Effector memory CD8-positive, alpha-beta T cell (primary cell): Measurements from ENCODE around the gene TPR.

Experiments
- ATAC-seq: fragments of 150-1000 bp; cut with Tn5 transposase; replicated peaks from 2 replicates; pipeline ENCODE4 v1.10.0; 2021; ENCODE audit warnings: mild to moderate bottlenecking, moderate library complexity
- DNase-seq, 3 experiments: peaks; one replicate each; pipeline ENCODE4 v3.0.0; 2021
- H3K27ac Mint-ChIP-seq, 2 donors: one replicate each; pipeline ENCODE4 v1.8.0; 2022; ENCODE audit warnings: mild to moderate bottlenecking in 2 of 2, mixed read lengths in 2 of 2, moderate library complexity in 2 of 2
- H3K27me3 Mint-ChIP-seq, 2 donors: one replicate each; pipeline ENCODE4 v1.8.0; 2022; ENCODE audit warnings: mixed read lengths in 2 of 2
- H3K36me3 Mint-ChIP-seq: one replicate; pipeline ENCODE4 v1.8.0; 2022; ENCODE audit warnings: mild to moderate bottlenecking, moderate library complexity, mixed read lengths; ENCODE audit not compliant: insufficient read depth
- H3K4me1 Mint-ChIP-seq, 2 donors: one replicate each; pipeline ENCODE4 v1.8.0; 2022; ENCODE audit warnings: low read depth in 2 of 2, mixed read lengths in 2 of 2
- H3K4me3 Mint-ChIP-seq, 2 donors: one replicate each; pipeline ENCODE4 v1.8.0; 2022; ENCODE audit warnings: mild to moderate bottlenecking in 2 of 2, mixed read lengths in 2 of 2, moderate library complexity in 2 of 2
- H3K9me3 Mint-ChIP-seq, 2 donors: one replicate each; pipeline ENCODE4 v1.8.0; 2022; ENCODE audit warnings: mixed read lengths in 2 of 2

TPR gene

GRCh38 chr1:186310307-186310706 is 64.7 kb downstream of the TPR start:
- no peak overlapping the region for H3K27ac Mint-ChIP-seq

DNA sequence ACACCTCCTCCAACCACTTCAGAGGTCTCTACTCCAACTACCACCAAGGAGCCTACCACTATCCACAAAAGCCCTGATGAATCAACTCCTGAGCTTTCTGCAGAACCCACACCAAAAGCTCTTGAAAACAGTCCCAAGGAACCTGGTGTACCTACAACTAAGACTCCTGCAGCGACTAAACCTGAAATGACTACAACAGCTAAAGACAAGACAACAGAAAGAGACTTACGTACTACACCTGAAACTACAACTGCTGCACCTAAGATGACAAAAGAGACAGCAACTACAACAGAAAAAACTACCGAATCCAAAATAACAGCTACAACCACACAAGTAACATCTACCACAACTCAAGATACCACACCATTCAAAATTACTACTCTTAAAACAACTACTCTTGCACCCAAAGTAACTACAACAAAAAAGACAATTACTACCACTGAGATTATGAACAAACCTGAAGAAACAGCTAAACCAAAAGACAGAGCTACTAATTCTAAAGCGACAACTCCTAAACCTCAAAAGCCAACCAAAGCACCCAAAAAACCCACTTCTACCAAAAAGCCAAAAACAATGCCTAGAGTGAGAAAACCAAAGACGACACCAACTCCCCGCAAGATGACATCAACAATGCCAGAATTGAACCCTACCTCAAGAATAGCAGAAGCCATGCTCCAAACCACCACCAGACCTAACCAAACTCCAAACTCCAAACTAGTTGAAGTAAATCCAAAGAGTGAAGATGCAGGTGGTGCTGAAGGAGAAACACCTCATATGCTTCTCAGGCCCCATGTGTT is 66.6 kb downstream of the TPR start:
- Mint-ChIP-seq H3K4me3 (no peak overlapping the region), H3K36me3 (peaks cover 2% of the 10 kb centered on the region), H3K9me3 (no peaks in the 10 kb centered on the region), H3K27me3 (no peaks in the 10 kb centered on the region), H3K27ac (no peak overlapping the region), H3K4me1 (peaks cover 4 to 8% of the 10 kb centered on the region in 2 donors)
- no peak for DNase-seq
- ATAC-seq = peak; percentile 14

More at GRCh38 chr1:186310307-186310706, 64.7 kb downstream of the TPR start:
- Mint-ChIP-seq H3K36me3 (peaks cover 18% of the 10 kb centered on the region), H3K4me1 (peaks cover 4 to 5% of the 10 kb centered on the region in 2 donors), H3K9me3 (no peaks in the 10 kb centered on the region), H3K27me3 (no peaks in the 10 kb centered on the region), H3K4me3 (no peak overlapping the region)
- DNase-seq = no peak
- ATAC-seq = no peak

GRCh38 chr1:186307445-186307844 is 67.6 kb downstream of the TPR start:
- no peaks in the 10 kb centered on the region for H3K36me3 Mint-ChIP-seq

GRCh38 chr1:186306533-186306932 is 68.5 kb downstream of the TPR start:
- H3K27ac Mint-ChIP-seq = no peak overlapping the region
- no peaks in the 10 kb centered on the region for H3K36me3 Mint-ChIP-seq
- H3K4me3 Mint-ChIP-seq = no peak overlapping the region
- H3K4me1 Mint-ChIP-seq = peaks cover 4 to 8% of the 10 kb centered on the region in 2 donors
- DNase-seq (no peak), ATAC-seq (no peak)
- no peaks in the 10 kb centered on the region for H3K9me3 Mint-ChIP-seq
- no peaks in the 10 kb centered on the region for H3K27me3 Mint-ChIP-seq

More at GRCh38 chr1:186307445-186307844, 67.6 kb downstream of the TPR start:
- Mint-ChIP-seq H3K4me3 (no peak overlapping the region), H3K4me1 (peaks cover 4 to 8% of the 10 kb centered on the region in 2 donors), H3K27ac (no peak overlapping the region), H3K9me3 (no peaks in the 10 kb centered on the region), H3K27me3 (no peaks in the 10 kb centered on the region)
- DNase-seq = no peak
- no peak for ATAC-seq

GRCh38 chr1:186304982-186305949 is 69.8 kb downstream of the TPR start:
- ATAC-seq (no peak), DNase-seq (no peak)
- no peaks in the 10 kb centered on the region for H3K27me3 Mint-ChIP-seq
- no peak overlapping the region for H3K4me3 Mint-ChIP-seq
- H3K4me1 Mint-ChIP-seq = peaks cover 4 to 8% of the 10 kb centered on the region in 2 donors
- H3K9me3 Mint-ChIP-seq = no peaks in the 10 kb centered on the region
- H3K27ac Mint-ChIP-seq = peak overlapping the region in 1 of 2 donors; percentile 56
- no peaks in the 10 kb centered on the region for H3K36me3 Mint-ChIP-seq

DNA sequence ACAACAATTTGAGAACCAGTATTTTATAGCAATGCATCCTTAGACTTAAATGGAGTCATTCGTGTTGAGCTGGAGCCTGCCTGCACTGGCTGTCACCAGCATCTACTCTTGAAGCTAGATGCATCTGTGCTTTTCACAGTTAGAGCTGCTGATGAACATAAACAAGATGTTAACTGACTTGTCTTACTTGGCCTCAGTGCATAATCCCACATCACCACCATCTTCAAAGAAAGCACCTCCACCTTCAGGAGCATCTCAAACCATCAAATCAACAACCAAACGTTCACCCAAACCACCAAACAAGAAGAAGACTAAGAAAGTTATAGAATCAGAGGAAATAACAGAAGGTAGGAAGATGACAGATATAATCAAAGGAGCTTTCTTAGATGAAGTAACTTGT is 71.1 kb downstream of the TPR start:
- peaks cover 4 to 8% of the 10 kb centered on the region in 2 donors for H3K4me1 Mint-ChIP-seq
- no peak for DNase-seq
- ATAC-seq = no peak
- no peak overlapping the region for H3K4me3 Mint-ChIP-seq
- peak overlapping the region in 1 of 2 donors; percentile 15 for H3K27ac Mint-ChIP-seq
- H3K27me3 Mint-ChIP-seq = no peaks in the 10 kb centered on the region
- H3K9me3 Mint-ChIP-seq = no peaks in the 10 kb centered on the region
- H3K36me3 Mint-ChIP-seq = no peaks in the 10 kb centered on the region

DNA sequence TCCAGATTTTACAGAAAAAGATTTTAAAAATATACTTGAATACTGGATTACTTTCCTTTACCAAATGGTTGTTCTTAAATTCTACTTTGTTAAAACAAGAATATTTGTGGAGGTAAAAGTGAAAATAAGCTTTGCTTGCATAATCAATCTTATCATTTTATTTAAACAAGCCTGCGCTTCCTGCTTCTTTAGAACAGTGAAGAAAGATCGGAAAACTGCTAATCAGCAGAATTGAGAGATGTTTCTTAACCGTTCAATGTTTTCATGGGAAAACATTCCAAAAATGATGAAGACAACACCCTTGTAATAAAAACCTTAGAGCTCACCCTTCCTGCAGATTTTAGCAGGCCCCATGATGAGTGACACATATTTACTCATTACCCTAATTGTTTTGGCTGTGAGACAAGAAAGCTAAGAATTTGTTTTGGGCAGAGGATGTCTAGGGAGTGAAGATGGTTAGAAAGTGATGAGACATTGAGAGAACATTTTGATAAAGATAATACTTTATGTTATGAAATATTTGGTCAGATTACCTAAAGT is 72.6 kb downstream of the TPR start:
- no peaks in the 10 kb centered on the region for H3K36me3 Mint-ChIP-seq
- H3K27ac Mint-ChIP-seq = no peak overlapping the region
- DNase-seq (no peak), ATAC-seq (no peak)
- H3K9me3 Mint-ChIP-seq = no peaks in the 10 kb centered on the region
- H3K4me3 Mint-ChIP-seq = no peak overlapping the region
- peaks cover 4 to 8% of the 10 kb centered on the region in 2 donors for H3K4me1 Mint-ChIP-seq
- H3K27me3 Mint-ChIP-seq = no peaks in the 10 kb centered on the region

DNA sequence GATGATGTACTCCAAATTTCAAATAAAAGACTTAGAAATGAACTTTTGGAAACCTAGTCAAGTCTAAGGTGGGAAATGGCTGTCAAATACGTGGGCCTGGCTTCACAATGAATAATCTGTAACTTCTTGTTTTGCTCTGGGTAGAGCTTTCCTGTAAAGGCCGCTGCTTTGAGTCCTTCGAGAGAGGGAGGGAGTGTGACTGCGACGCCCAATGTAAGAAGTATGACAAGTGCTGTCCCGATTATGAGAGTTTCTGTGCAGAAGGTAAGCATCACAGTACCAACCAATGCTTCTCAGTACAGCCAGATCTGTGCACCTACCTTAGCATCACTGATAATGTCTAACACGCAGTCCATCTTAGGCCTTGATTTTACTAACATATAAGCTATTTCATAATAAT is 73.6 kb downstream of the TPR start:
- ATAC-seq (no peak), DNase-seq (no peak)
- H3K4me1 Mint-ChIP-seq = peaks cover 3 to 7% of the 10 kb centered on the region in 2 donors
- H3K27me3 Mint-ChIP-seq = no peaks in the 10 kb centered on the region
- H3K36me3 Mint-ChIP-seq = no peaks in the 10 kb centered on the region
- no peaks in the 10 kb centered on the region for H3K9me3 Mint-ChIP-seq
- no peak overlapping the region for H3K27ac Mint-ChIP-seq
- H3K4me3 Mint-ChIP-seq = no peak overlapping the region

DNA sequence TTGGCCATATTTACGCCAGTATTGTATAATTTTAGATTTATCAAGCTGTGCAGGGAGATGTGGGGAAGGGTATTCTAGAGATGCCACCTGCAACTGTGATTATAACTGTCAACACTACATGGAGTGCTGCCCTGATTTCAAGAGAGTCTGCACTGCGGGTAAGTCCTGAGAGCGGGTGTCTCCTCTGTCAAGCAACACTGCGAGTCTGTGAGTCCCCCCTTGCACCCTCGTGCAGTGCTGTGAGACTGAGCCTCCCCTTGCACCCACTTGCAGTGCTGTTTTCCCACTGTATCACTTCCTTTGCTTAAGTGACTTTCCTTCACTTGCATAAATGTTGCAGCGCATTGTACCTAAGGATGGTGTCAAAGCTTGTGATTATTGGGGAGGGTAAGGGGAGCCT is 75.0 kb downstream of the TPR start:
- Mint-ChIP-seq H3K4me3 (no peak overlapping the region), H3K4me1 (peaks cover 0 to 4% of the 10 kb centered on the region in 2 donors)
- no peak for ATAC-seq

DNA sequence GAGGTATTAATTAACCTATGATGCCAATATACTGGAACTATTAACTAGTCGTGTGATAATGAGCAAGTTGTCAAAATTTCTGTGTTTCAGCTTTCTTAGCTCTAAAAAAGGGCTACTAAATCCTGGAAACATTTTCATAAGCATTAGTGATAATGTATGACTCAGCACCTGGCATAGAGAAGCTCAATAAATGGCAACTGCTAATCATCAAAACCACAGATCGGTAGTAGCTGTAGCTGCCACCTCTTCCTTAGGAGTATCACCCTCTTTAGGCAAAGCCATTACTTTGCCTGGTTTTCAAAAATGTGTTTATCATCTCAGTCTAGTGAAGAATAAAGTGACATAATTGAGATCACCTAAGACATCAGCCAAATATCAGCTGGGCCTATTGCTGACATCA is 75.5 kb downstream of the TPR start:
- H3K9me3 Mint-ChIP-seq = no peaks in the 10 kb centered on the region
- H3K27ac Mint-ChIP-seq = no peak overlapping the region
- DNase-seq (no peak), ATAC-seq (no peak)
- no peaks in the 10 kb centered on the region for H3K36me3 Mint-ChIP-seq
- H3K27me3 Mint-ChIP-seq = peaks cover 0 to 9% of the 10 kb centered on the region in 2 donors
- H3K4me3 Mint-ChIP-seq = no peak overlapping the region
- H3K4me1 Mint-ChIP-seq = peaks cover 0 to 4% of the 10 kb centered on the region in 2 donors

More for the DNA sequence above, 75.0 kb downstream of the TPR start:
- Mint-ChIP-seq H3K36me3 (no peaks in the 10 kb centered on the region), H3K27ac (no peak overlapping the region), H3K9me3 (no peaks in the 10 kb centered on the region), H3K27me3 (peaks cover 0 to 6% of the 10 kb centered on the region in 2 donors)
- DNase-seq = no peak

GRCh38 chr1:186298851-186299250 is 76.2 kb downstream of the TPR start:
- ATAC-seq (no peak), DNase-seq (no peak)
- Mint-ChIP-seq H3K27ac (no peak overlapping the region), H3K4me3 (no peak overlapping the region), H3K36me3 (no peaks in the 10 kb centered on the region), H3K4me1 (peaks cover 0 to under 1% of the 10 kb centered on the region in 2 donors), H3K27me3 (peaks cover 0 to 9% of the 10 kb centered on the region in 2 donors), H3K9me3 (no peaks in the 10 kb centered on the region)

GRCh38 chr1:186297439-186298045 is 77.5 kb downstream of the TPR start:
- DNase-seq (no peak), ATAC-seq (no peak)
- Mint-ChIP-seq H3K4me1 (no peaks in the 10 kb centered on the region), H3K36me3 (no peaks in the 10 kb centered on the region), H3K27me3 (peaks cover 6 to 14% of the 10 kb centered on the region in 2 donors), H3K4me3 (no peak overlapping the region), H3K9me3 (no peaks in the 10 kb centered on the region), H3K27ac (no peak overlapping the region)

DNA sequence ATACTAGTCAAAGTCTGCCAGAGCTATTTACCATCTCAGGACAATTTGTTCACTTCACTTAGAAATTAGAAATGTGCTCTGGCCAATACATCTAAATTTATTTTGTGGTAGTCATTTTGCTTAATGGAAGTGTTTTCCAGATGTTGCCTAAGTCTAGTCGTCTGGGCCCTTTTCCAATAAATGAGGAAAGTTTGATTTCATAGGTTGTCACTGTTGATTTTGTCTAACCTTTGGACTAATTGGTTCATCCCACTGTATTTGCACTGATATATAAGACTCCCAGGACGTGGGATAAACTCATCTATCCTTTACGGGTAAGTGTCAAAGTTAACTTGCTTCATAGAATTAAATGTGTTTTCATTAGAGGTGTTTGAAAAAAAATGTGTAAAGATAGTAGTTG is 79.1 kb downstream of the TPR start, which contains the start of gene PRG4:
Gene PRG4, plus strand, starts transcription at position 300 of the 400 bp plus-strand sequence.
- H3K4me3 Mint-ChIP-seq = no peak within 1 kb of the TSS
- DNase-seq (no peak), ATAC-seq (no peak)
- no peaks in the 10 kb centered on the region for H3K36me3 Mint-ChIP-seq
- peaks cover 6 to 20% of the 10 kb centered on the region in 2 donors for H3K27me3 Mint-ChIP-seq
- no peaks in the 10 kb centered on the region for H3K4me1 Mint-ChIP-seq
- H3K9me3 Mint-ChIP-seq = no peaks in the 10 kb centered on the region
- no peak within 1 kb of the TSS for H3K27ac Mint-ChIP-seq
